ENCODE measurements around the gene CXCL17.

Gene CXCL17

GRCh38 chr19:42471554-42472249, 29.0 kb upstream of the CXCL17 start:
- no peak for FAIRE-seq
- no peak for DNase-seq (ENCODE audit: insufficient read length, low spot score)
- TF ChIP-seq, protein P1, sequence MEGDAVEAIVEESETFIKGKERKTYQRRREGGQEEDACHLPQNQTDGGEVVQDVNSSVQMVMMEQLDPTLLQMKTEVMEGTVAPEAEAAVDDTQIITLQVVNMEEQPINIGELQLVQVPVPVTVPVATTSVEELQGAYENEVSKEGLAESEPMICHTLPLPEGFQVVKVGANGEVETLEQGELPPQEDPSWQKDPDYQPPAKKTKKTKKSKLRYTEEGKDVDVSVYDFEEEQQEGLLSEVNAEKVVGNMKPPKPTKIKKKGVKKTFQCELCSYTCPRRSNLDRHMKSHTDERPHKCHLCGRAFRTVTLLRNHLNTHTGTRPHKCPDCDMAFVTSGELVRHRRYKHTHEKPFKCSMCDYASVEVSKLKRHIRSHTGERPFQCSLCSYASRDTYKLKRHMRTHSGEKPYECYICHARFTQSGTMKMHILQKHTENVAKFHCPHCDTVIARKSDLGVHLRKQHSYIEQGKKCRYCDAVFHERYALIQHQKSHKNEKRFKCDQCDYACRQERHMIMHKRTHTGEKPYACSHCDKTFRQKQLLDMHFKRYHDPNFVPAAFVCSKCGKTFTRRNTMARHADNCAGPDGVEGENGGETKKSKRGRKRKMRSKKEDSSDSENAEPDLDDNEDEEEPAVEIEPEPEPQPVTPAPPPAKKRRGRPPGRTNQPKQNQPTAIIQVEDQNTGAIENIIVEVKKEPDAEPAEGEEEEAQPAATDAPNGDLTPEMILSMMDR (IDR thresholded peaks at IDR 0.05; ENCODE audit: insufficient read depth, missing control alignments): no peak

GRCh38 chr19:42469311-42470235, 26.8 kb upstream of the CXCL17 start:
- TF ChIP-seq, protein P1 (IDR thresholded peaks at IDR 0.05; ENCODE audit: insufficient read depth, missing control alignments): no peak
- DNase-seq (ENCODE audit: insufficient read length, low spot score): no peak
- FAIRE-seq: no peak

DNA sequence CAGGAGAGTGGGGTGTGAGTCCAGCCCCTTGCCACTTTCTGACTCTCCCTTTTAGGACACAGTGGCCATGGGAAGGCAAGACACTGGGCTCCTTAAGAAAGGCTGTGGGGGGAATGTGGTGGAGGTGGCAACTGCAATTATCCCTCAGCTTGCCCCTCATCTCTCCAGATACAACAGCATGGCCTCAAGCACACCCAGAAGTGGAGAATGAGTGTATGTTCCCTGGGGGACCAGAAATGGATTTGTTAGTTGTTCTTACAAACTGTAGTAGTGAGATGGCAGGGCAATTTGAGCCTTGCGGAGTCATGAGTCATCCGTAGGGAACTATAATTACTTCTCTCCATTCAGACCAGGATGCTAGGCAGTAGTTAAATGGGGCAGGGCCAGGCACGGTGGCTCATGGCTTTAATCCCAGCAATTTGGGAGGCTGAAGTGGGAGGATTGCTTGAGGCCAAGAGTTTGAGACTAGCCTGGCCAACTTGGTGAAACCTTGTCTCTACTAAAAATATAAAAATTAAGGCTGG, 25.6 kb upstream of the CXCL17 start:
- TF ChIP-seq, protein P1 (IDR thresholded peaks at IDR 0.05; ENCODE audit: insufficient read depth, missing control alignments): no peak
- no peak for FAIRE-seq
- DNase-seq (ENCODE audit: insufficient read length, low spot score): no peak

- TF ChIP-seq, protein P1 (IDR thresholded peaks at IDR 0.05; ENCODE audit: insufficient read depth, missing control alignments): no peak
- DNase-seq (ENCODE audit: insufficient read length, low spot score) (no peak), FAIRE-seq (no peak)
Observed at GRCh38 chr19:42467183-42467760, 24.5 kb upstream of the CXCL17 start.

DNA sequence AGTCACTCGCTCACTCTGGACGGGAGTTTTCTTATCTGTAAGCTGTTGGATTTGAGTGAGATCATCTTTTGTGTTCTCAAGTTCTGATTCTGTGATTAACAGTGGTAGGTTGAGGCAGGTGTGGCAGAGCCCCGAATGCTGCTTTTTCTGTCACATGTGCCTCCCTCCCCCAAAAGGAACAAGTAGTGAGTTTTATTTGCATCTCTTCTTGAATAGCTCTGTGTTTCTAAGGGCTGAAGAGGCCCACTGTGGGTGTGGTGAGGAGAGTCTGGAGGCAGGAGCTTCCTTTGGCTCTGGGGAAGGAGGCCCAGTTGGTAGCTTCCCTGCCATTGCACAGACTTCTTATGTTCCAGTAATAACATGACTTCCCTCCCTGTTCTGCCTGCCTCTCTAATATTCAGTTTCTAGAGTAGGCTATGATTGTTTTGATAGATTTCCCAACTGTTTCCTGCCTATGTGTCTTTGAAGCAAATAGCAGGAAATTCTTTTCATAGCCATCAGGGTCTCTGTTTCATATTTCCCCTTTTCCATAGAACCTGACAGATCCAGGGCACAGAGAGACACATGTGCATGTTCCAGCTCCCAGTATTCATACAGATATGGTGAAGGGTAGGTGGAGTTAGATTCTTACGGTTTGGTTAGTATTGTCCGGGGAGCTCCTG, 23.9 kb upstream of the CXCL17 start:
- DNase-seq (ENCODE audit: insufficient read length, low spot score) (no peak), FAIRE-seq (no peak)
- TF ChIP-seq, protein P1 (IDR thresholded peaks at IDR 0.05; ENCODE audit: insufficient read depth, missing control alignments): no peak

DNA sequence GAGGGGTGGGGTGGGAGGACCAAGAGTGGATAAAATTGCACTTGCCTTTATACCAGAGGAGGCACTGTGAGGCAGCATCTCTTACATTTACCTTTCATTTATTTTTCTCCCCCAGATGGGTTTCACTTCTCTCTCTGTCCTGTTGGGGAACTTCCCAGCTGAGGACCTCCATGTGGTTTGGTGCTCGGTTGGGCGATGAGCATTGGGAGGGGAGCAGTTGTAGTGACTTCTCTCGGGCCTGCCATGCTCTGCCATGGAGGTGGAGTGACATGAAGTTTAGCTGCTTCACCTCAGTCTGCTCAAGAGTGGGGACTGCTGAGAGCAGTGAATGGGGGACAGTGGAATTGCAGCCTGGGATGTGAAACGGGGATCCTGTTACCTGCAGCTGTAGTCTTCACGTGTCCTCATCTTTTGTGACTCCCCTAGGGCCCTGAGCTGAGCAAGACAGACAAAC, 23.1 kb upstream of the CXCL17 start:
- TF ChIP-seq, protein P1 (IDR thresholded peaks at IDR 0.05; ENCODE audit: insufficient read depth, missing control alignments): no peak
- DNase-seq (ENCODE audit: insufficient read length, low spot score) (no peak), FAIRE-seq (no peak)
